Astrocyte (in vitro differentiated cells and primary cell): Measurements from ENCODE around the gene ABCA4. TPM values are rescaled to one million over a fixed set of nuclear protein-coding genes. Genes with fewer than 3 reads are reported as not detected.

Experiments
- DNase-seq: peaks from one replicate; pipeline ENCODE4 v3.0.0-alpha.2; 2010; ENCODE audit warnings: low read depth
- FAIRE-seq: peaks from 2 replicates; lab custom pipeline; 2011; peaks lifted over from hg19 to GRCh38; lab: Jason Lieb, UNC
- H2AFZ ChIP-seq: 2 replicates; pipeline ENCODE4 v1.6.0; 2012; ENCODE audit warnings: low read depth, low read length, inconsistent platforms
- H3K27ac ChIP-seq: 2 replicates; pipeline ENCODE4 v1.5.1; 2011; ENCODE audit warnings: low read depth, low read length, inconsistent platforms
- H3K27me3 ChIP-seq: 2 replicates; pipeline ENCODE4 v1.6.0; 2011; ENCODE audit warnings: low read length, inconsistent platforms; ENCODE audit not compliant: insufficient read depth
- H3K36me3 ChIP-seq: 2 replicates; pipeline ENCODE4 v1.5.1; 2011; ENCODE audit warnings: low read length, inconsistent platforms; ENCODE audit not compliant: insufficient read depth
- H3K4me1 ChIP-seq: 2 replicates; pipeline ENCODE4 v1.5.1; 2011; ENCODE audit warnings: low read length, inconsistent platforms; ENCODE audit not compliant: insufficient read depth
- H3K4me2 ChIP-seq: 2 replicates; pipeline ENCODE4 v1.6.0; 2012; ENCODE audit warnings: low read length, inconsistent platforms
- H3K4me3 ChIP-seq: 2 replicates; pipeline ENCODE4 v1.5.1; 2011; ENCODE audit warnings: low read depth, mild to moderate bottlenecking, low read length, inconsistent platforms; ENCODE audit not compliant: insufficient read depth
- H3K79me2 ChIP-seq: 2 replicates; pipeline ENCODE4 v1.6.0; 2012; ENCODE audit warnings: mild to moderate bottlenecking, low read length, inconsistent platforms; ENCODE audit not compliant: insufficient read depth
- H3K9ac ChIP-seq: 2 replicates; pipeline ENCODE4 v1.6.0; 2012; ENCODE audit warnings: mild to moderate bottlenecking, low read length, inconsistent platforms
- H3K9me3 ChIP-seq: 2 replicates; pipeline ENCODE4 v1.5.1; 2012; ENCODE audit warnings: low read depth, mild to moderate bottlenecking, low read length, inconsistent platforms; ENCODE audit not compliant: insufficient read depth
- H4K20me1 ChIP-seq: 2 replicates; pipeline ENCODE4 v1.6.0; 2012; ENCODE audit warnings: low read length, inconsistent platforms; ENCODE audit not compliant: insufficient read depth
- H3K27ac Mint-ChIP-seq: one replicate; pipeline ENCODE4 v1.8.0; 2021; ENCODE audit warnings: mild to moderate bottlenecking, mixed read lengths; ENCODE audit not compliant: unreplicated experiment
- H3K27me3 Mint-ChIP-seq: one replicate; pipeline ENCODE4 v1.8.0; 2021; ENCODE audit warnings: low read depth, mixed read lengths; ENCODE audit not compliant: unreplicated experiment
- H3K36me3 Mint-ChIP-seq: one replicate; pipeline ENCODE4 v1.8.0; 2021; ENCODE audit warnings: low read depth, mixed read lengths; ENCODE audit not compliant: unreplicated experiment
- H3K4me1 Mint-ChIP-seq: one replicate; pipeline ENCODE4 v1.8.0; 2021; ENCODE audit warnings: low read depth, mixed read lengths; ENCODE audit not compliant: unreplicated experiment
- H3K4me3 Mint-ChIP-seq: one replicate; pipeline ENCODE4 v1.8.0; 2021; ENCODE audit warnings: mild to moderate bottlenecking, moderate library complexity, mixed read lengths; ENCODE audit not compliant: unreplicated experiment
- H3K9me3 Mint-ChIP-seq: one replicate; pipeline ENCODE4 v1.8.0; 2021; ENCODE audit warnings: mild to moderate bottlenecking, mixed read lengths; ENCODE audit not compliant: unreplicated experiment
- CTCF ChIP-seq: IDR thresholded peaks from 2 replicates; pipeline ENCODE4 v1.5.1; 2011; ENCODE audit warnings: low read depth, mild to moderate bottlenecking, inconsistent platforms, low read length, moderate library complexity; ENCODE audit not compliant: insufficient read depth
- EZH2 ChIP-seq: IDR thresholded peaks from 2 replicates; pipeline ENCODE4 v1.6.1; 2012; ENCODE audit warnings: mild to moderate bottlenecking, low read length, inconsistent platforms; ENCODE audit not compliant: insufficient read depth
- total RNA-seq: library from RNA; stranded (reverse); gene quantifications from 2 replicates; pipeline ENCODE4 v1.2.1, GENCODE V29; 2021

ABCA4 gene
- total RNA-seq, 1 donor from 2014 or later, result 0.20 TPM

- Mint-ChIP-seq H3K4me1 (peaks cover 26% of the 10 kb centered on the region), H3K27ac (peak overlapping the region; percentile 27), H3K4me3 (no peak overlapping the region), H3K27me3 (no peaks in the 10 kb centered on the region), H3K9me3 (no peaks in the 10 kb centered on the region), H3K36me3 (no peaks in the 10 kb centered on the region)
- H3K79me2 ChIP-seq, result no peaks in the 10 kb centered on the region
- no peak overlapping the region for H3K9ac ChIP-seq
- H3K4me1 ChIP-seq, result peaks cover 34% of the 10 kb centered on the region
- FAIRE-seq, result no peak
- H3K36me3 ChIP-seq, result no peaks in the 10 kb centered on the region
- DNase-seq, result no peak
- H2AFZ ChIP-seq, result no peak overlapping the region
- H3K27me3 ChIP-seq, result no peaks in the 10 kb centered on the region
- H3K4me2 ChIP-seq, result no peak overlapping the region
- no peak overlapping the region for H3K4me3 ChIP-seq
- H3K27ac ChIP-seq, result peak overlapping the region; percentile 85
- no peaks in the 10 kb centered on the region for H4K20me1 ChIP-seq
- no peak for TF ChIP-seq CTCF
- TF ChIP-seq EZH2, result no peak
- H3K9me3 ChIP-seq, result no peaks in the 10 kb centered on the region
Measured at GRCh38 chr1:94069919-94070285, 51.0 kb downstream of the ABCA4 start.

GRCh38 chr1:94068999-94069918, 51.7 kb downstream of the ABCA4 start:
- Histone ChIP-seq H3K9me3 (no peaks in the 10 kb centered on the region), H3K27me3 (no peaks in the 10 kb centered on the region), H3K4me1 (peaks cover 34% of the 10 kb centered on the region), H3K4me2 (peak overlapping the region; percentile 61), H3K4me3 (no peak overlapping the region), H3K9ac (peak overlapping the region; percentile 57), H3K27ac (peak overlapping the region; percentile 85), H4K20me1 (no peaks in the 10 kb centered on the region), H3K79me2 (no peaks in the 10 kb centered on the region), H2AFZ (peak overlapping the region; percentile 33), H3K36me3 (no peaks in the 10 kb centered on the region)
- peak; percentile 73 for DNase-seq
- Mint-ChIP-seq H3K27ac (peak overlapping the region; percentile 55), H3K4me1 (peaks cover 26% of the 10 kb centered on the region), H3K4me3 (no peak overlapping the region), H3K9me3 (peaks cover under 1% of the 10 kb centered on the region), H3K27me3 (no peaks in the 10 kb centered on the region), H3K36me3 (no peaks in the 10 kb centered on the region)
- FAIRE-seq, result peak; percentile 49
- TF ChIP-seq EZH2, result no peak
- no peak for TF ChIP-seq CTCF
